NB4 (cell line): ENCODE results near the gene SFMBT2.

Experiments used
- MYC ChIP-seq: IDR thresholded peaks from 2 replicates; pipeline ENCODE4 v1.6.1; 2011; ENCODE audit warnings: low read depth, low read length
- TF ChIP-seq, protein P1 (sequence below): IDR thresholded peaks from one replicate; pipeline ENCODE4 v1.5.1; 2012; ENCODE audit warnings: low read depth, low read length

DNA sequence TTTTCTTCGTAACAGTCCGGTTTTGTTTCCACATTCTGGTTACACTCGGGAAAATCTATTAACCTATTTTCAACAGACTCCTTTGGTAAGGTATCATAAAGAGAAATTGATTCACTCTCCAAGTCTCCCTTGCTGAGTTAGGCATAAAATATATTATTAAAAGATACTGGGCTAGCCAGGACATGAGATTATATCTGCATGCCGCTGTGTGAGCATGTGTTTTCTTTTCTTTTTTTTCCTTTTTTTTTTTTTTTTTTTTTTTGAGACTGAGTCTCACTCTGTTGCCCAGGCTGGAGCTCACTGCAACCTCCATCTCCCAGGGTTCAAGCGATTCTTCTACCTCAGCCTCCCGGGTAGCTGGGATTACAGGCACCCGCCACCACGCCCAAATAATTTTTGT, 23.0 kb upstream of the SFMBT2 start:
- TF ChIP-seq, protein P1, sequence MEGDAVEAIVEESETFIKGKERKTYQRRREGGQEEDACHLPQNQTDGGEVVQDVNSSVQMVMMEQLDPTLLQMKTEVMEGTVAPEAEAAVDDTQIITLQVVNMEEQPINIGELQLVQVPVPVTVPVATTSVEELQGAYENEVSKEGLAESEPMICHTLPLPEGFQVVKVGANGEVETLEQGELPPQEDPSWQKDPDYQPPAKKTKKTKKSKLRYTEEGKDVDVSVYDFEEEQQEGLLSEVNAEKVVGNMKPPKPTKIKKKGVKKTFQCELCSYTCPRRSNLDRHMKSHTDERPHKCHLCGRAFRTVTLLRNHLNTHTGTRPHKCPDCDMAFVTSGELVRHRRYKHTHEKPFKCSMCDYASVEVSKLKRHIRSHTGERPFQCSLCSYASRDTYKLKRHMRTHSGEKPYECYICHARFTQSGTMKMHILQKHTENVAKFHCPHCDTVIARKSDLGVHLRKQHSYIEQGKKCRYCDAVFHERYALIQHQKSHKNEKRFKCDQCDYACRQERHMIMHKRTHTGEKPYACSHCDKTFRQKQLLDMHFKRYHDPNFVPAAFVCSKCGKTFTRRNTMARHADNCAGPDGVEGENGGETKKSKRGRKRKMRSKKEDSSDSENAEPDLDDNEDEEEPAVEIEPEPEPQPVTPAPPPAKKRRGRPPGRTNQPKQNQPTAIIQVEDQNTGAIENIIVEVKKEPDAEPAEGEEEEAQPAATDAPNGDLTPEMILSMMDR: no peak
- TF ChIP-seq MYC: no peak
